Measurements from ENCODE around the gene NOVA1.

NOVA1 gene

DNA sequence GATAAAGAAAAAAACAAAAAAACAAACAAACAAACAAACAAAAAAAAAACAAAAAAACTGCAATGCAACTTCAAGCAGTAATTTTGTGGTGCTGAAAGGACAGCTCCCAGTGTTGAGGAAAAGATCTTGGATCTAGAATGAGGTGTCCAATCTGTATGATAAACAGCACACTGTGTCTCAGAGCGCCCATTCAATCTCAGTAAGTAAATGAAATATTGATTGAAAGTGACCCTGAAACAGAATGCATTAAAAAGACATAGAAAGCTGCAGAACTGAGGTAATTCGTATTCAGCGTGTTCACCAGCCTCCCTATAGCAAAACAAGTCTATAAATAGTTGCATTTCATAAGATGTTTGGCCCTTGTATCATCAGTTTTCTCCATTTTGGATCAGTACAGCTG is 153.0 kb downstream of the NOVA1 start:
- no peak for DNase-seq (ENCODE audit: low read depth in 2 of 2)

DNA sequence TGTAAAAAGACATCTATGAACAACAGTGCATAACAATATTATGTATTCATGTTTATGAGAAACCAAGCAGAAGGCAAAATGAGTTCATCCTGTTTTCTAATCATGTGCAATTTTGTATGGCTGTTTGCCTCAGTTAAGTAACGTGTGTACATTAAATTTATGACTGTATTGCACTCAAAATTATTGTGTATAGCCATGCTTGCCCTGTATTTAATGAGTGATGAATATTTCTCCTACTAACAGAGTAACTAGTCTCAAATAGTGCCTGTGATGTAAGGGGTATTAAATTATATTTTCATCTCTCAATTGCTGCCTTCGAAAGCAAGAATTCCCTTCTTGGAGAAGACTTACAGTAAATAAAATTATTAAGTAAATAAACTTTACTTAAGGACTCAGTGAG is 154.2 kb downstream of the NOVA1 start:
- no peak for DNase-seq (ENCODE audit: low read depth in 2 of 2)

DNA sequence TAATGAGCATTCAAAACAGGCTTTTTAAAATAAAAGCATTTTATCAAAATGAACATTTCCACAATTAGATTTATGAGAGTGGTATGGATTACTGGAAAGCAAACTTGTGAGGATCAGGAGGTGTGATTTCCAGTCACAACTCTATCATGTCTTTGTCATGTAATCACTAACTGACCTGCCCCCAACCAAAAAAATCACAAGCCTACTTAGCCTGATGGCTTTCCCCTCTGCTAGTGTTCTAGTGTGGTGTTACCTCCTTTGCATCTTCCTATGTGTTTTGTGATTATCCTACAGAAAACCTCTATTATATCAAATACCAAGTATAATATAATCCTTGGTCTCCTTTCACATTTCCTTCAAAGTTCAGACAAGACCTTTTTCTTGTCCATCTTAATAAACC is 168.6 kb downstream of the NOVA1 start:
- no peak for DNase-seq (ENCODE audit: low read depth in 2 of 2)

DNA sequence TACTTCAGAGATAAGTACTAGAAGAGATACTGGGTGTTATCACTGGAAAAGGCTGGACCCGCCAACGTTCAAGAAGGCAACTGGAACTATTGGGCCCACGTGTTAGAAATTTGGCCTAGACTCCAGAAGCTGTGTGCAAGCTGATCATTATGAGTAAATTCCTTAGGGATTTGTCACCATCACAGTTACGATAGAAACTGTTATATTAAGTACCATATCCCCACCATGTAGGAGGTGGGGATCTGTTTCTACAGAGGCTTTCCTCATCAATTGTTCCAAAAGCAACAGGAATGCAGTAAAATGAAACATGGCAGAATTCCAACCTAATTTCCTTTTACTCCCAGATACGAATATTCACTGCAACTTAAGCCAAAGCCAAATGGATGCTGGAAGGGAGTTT is 170.7 kb downstream of the NOVA1 start:
- DNase-seq (ENCODE audit: low read depth in 2 of 2): no peak

DNA sequence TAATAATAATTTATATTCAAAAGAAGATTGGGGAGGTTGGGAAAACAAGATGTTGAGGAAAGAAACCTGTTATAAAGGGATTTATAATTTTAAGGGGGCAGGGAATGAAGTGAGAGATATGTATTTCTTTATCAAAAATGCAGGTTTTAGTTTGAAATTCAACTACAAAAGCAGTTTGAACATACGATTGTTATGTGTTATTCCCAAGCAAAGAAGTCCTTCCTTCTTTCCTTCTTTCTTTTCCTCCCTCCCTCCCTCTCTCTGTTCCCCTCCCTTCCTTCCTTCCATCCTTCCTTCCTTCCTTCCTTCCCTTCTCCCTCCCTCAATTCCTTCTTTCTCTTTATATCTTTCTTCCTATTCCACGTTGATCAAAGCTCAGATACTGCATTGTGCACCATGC is 173.3 kb downstream of the NOVA1 start:
- no peak for DNase-seq (ENCODE audit: low read depth in 2 of 2)

DNA sequence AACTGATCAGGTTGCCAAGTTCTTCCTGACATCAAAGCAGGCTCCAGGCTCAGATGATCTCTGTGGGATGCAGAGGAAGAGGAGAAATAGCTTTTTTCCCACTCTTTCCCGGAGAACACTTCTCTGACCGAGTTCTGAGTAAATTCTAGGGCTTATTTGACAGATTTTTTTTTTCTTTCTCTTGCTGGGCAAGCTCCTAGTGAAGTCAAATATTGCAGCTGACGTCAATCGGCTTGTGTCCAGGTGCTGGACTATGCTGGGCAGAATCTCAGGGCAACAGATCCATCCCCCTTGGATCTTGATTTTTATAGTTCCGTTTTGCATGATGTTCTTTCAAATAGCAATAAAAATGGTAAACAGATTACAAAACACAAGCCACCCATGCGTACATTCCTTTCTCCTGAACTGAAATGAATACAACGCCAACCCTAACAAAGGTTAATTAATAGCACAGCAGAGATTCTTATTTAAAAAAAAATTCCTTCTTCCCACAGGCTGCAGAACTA is 182.2 kb downstream of the NOVA1 start:
- DNase-seq (ENCODE audit: low read depth in 2 of 2): no peak

DNA sequence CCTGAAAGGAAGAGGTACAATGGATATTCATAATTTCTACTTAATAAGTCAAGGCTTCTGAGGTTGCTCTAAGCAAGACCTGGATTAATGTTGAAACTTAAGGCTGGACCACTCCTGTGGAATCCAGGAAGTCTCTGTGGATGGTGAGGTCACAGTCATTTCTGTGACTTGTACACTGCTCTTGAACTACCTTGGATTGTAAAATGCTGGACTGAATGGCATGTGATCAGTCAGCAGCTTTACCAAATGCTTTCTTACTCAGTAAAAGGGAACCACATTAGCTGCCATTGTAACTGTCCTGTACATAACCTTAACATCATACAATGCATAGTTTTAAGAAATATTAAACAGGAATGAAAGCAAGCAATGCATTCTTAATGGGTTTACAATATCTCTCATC is 182.9 kb downstream of the NOVA1 start:
- no peak for DNase-seq (ENCODE audit: low read depth in 2 of 2)

DNA sequence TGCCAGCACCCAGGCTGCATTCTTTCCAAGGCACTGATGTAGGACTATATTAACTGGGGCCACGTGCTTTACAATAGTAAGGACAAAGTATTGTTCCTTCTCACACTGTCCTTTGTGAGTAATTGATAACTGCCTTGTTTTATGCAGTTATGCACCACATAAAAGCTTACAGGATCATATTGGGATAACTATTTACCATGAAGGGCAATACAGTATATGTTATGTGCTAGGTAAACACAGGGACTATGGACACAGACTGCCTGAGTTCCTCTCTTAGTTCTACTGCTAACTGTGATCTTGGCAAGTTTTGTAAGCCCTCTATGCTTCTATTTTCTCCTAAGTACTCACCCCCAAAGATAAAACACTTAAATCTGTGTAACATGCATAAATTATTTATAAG is 183.7 kb downstream of the NOVA1 start:
- no peak for DNase-seq (ENCODE audit: low read depth in 2 of 2)

DNA sequence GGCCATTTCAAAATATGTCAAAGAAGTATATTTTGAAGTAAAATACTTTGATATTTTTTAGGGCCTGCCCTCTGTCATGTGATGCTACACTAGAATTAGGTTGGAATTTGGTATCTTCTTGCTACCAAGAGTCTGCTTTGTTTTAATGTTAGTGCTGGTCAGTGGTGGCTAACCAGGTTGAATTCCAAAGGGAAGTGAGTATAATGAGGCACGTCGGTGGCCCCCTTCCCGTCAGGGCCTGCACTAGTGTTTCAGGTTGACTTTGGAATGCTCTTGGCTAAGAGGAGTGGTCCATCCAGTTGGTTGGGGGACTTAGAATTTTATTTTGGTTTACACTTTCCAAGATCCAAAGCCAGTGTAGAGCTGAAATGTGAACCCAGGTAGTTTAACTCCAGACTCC is 185.4 kb downstream of the NOVA1 start:
- no peak for DNase-seq (ENCODE audit: low read depth in 2 of 2)

DNA sequence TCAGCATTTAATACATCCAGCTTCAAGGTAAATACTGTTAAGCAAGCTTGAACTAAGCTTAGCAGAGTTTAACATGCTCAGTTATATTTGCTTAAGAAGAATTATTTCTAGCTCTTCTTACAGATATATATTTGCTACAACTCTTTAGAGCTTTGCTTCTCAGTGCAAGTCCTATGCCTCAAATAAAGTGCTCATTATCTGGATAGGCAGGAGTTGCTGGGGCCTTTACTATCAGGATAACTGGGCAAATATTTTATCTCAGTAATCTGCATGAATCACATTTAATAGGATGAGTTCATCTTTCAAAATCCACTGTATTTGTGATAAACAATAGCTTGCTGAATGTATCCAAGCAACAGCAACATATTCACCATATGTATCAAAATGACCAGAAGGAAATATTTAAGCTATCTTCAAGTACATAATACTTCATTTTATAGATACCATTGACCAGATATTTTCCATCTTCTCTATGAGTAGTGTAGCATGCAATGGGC is 187.6 kb downstream of the NOVA1 start:
- no peak for DNase-seq (ENCODE audit: low read depth in 2 of 2)

DNA sequence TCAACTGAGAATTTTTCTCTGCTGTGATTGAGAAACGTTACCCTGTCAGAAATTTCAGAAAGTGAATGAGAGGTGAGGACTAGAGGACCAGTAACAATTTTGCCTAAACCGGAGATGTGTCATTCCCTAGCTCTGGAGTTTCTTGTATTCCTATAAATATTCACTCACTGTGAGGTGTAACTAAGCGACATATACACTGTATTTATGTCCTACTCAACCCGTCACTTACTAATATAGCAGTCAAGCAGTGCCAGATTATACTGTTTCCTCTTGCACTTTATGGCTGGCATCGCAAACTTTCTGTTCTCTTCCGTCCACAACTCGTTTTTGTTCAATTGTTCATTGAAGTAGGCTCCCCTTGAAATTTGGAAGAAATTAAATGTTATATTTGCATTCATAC is 192.9 kb downstream of the NOVA1 start:
- no peak for DNase-seq (ENCODE audit: low read depth in 2 of 2)

DNA sequence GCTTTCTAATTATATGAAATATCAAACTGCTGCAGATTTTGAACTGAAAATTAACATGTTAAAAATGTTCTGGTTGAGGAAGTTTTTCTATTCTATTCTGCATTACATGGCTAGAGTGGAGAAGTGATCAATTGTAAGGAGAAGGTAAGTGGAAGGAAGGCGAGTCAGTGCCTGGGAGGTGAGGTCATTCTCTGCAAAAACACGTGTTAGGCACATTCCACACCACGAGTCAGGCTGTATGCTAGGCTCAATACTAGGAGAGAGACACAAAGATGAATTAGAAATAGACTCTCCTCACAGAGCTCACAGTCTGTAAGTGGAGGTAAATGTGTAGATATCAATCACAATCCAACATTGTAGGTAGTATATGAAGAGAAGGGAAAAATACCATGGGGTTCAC is 194.1 kb downstream of the NOVA1 start:
- DNase-seq (ENCODE audit: low read depth in 2 of 2): no peak

DNA sequence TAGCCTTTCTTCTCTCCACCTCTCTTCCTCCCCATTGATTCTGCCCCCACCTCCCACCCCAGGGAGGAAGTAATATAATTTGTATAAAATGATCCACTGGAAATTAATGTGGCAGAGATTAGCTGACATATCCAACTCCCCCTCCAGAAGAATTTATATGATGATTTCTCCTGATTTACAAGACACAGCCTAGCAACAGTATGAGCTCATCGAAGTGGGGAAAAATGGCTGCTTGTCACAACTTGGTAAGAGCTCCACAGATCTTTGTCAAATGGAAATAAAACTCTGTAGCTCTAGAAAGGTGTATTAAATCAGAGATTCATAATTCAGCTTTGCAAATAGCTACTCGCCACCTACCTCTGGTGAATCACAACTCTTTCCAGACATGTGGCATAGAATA is 195.7 kb downstream of the NOVA1 start:
- DNase-seq (ENCODE audit: low read depth in 2 of 2): no peak

DNA sequence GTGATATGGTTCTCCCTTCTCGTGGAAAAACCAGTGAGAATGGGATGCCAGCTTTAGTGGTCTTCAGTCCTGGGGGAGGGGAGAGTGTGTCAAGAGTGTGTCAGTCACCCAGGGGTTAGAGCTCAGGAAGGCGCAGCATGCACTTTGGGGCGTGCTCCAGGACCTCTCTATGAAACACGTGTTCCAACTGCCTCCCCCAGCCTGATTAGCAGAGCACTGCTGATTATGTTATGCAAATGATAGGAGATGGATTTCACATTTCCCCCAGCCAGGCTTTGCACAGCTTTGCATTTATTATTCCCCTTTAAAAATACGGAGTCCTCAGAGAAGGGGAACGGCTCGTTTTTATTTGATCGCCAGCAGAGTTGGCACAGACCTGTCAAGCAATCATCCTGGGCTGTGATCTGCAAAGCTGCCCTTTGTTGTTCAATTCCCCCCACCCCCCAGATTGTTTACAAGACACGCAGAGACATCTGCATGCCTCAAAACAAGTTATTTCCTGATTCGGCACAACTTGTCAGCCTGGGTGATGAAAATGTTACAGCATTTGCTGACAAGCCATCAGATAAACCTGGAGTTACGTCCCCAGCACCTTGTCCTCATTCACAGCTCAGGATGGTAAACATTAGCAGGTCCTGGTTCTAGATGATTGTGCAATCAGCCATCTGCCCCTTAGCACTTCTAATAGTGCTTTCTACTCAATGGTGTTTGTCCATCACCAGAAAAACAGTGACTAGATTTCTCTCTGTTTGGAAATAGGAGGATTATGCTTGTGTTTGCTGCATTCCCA is 196.5 kb downstream of the NOVA1 start:
- no peak for DNase-seq (ENCODE audit: low read depth in 2 of 2)

DNA sequence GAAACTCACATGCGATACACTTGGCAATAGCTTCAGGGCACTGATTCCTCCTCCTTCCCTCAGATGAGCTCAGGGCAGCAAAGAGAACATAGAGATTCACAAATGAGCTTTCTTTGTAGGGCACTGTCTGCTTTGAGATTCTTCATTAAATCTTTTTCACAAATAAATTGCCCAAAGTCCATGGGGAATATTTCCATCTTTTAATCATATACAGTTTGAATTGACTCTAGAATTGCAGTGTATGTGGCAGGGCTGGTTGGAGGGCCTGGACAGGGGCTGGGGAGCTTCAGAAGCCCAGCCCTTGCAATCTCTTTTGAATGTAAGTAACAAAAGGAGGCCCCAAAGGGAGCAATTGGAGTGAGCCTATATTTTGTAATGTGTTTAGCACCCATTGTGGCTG is 197.5 kb downstream of the NOVA1 start:
- no peak for DNase-seq (ENCODE audit: low read depth in 2 of 2)

DNA sequence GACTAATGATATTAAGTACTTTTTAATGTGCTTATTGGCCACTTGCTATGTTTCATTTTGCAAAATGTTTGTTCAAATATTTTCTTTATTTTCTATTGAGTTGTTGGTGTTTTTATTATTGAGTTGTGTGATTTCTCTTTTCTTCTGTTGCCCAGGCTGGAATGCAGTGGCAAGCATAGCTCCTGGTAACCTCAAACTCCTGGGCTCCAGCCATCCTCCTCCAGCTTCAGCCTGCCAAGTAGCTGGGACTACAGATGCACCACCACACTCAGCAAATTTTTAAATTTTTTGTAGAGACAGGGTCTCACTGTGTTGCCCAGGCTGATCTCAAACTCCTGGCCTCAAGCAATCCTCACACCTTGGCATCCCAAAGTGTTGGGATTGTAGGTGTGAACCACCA is 199.2 kb downstream of the NOVA1 start:
- DNase-seq (ENCODE audit: low read depth in 2 of 2): no peak
